Esophagus (tissue), 2 donors: ENCODE data around the gene GALNT9. TPM values are rescaled to one million over a fixed set of nuclear protein-coding genes. Genes with fewer than 3 reads are reported as not detected.
"Not testable (repeated sequence)": the region's sequence is repeated elsewhere in the genome, so short reads cannot be mapped to it uniquely, and the experiment has no call there.

ENCODE experiments used
- H3K27ac ChIP-seq, 2 donors: one replicate each; pipeline ENCODE4 v1.5.1; 2013; ENCODE audit warnings: low read depth in 2 of 2, mild to moderate bottlenecking in 2 of 2, inconsistent platforms in 1 of 2, low read length in 1 of 2, moderate library complexity in 1 of 2
- H3K27me3 ChIP-seq, 2 donors: one replicate each; pipeline ENCODE4 v1.6.1; 2013; ENCODE audit warnings: low read length in 2 of 2, control low read depth in 1 of 2, mild to moderate bottlenecking in 1 of 2; ENCODE audit not compliant: insufficient read depth in 2 of 2, control insufficient read depth in 1 of 2
- H3K36me3 ChIP-seq, 2 donors: one replicate each; pipeline ENCODE4 v1.6.1; 2013; ENCODE audit warnings: low read length in 1 of 2; ENCODE audit not compliant: control insufficient read depth in 2 of 2, insufficient read depth in 2 of 2
- H3K4me1 ChIP-seq, 2 donors: one replicate each; pipeline ENCODE4 v1.6.1; 2013; ENCODE audit warnings: low read length in 1 of 2; ENCODE audit not compliant: control insufficient read depth in 2 of 2, insufficient read depth in 2 of 2
- H3K4me3 ChIP-seq, 2 donors: one replicate each; pipeline ENCODE4 v1.5.1; 2013; ENCODE audit warnings: low read length in 2 of 2, mild to moderate bottlenecking in 2 of 2, low read depth in 1 of 2, moderate library complexity in 1 of 2
- H3K9me3 ChIP-seq, 2 donors: one replicate each; pipeline ENCODE4 v1.6.1; 2013; ENCODE audit warnings: mild to moderate bottlenecking in 2 of 2, low read depth in 1 of 2, low read length in 1 of 2, moderate library complexity in 1 of 2; ENCODE audit not compliant: control insufficient read depth in 2 of 2, insufficient read depth in 1 of 2
- WGBS, 2 donors: extraction: QIAGEN DNeasy Blood & Tissue Kit; methylation state at CpG; one replicate each; pipeline ENCODE4 v1.1.7; 2013; 5-methylcytosine and 5-hydroxymethylcytosine counted together
- polyA plus RNA-seq, 2 donors: library from polyadenylated mRNA; stranded (reverse); fragments of 200-250 nt; gene quantifications; one replicate each; pipeline ENCODE4 v1.2.3, GENCODE V29; 2013
- donor health status: healthy with polysubstance abuse.
- donor health status: Bipolar disorder and iron deficiency.

The GALNT9 gene
- polyA plus RNA-seq, 2 donors = not detected

DNA sequence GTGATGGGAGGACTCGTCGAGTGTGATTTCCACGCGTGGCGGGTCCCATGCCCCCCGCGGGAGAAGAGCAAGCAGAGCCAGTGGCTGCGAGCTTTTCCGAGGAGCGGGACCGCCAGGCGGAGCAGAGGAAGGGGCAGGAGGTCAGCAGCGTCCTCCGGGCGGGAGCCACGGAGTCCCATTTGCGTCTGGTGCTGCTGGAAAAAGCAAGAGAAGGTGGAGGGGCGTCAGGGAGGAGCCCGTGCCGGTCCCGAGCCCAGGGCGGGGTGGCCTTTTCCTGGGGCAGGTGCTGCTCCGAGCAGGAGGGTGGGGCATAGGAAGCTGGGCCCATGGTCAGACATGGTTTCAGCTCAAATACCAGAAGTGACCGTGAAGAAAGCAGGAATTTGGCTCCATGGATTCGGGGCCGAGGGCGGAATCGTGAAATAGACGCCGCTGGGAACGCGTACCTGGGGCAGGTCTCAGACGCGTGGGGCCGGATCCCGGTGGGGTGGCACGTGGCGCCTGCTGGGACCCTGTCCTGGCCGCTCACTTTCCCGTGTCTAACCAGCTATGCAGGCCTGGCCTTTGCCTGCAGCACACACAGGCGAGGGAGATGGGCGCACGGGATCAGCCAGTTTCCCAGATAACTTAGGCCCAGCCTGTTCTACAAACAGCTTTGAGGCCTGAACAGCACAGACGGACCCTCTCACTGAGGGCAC lies 60.0 kb downstream of the GALNT9 start:
- WGBS, 2 donors = 84 to 85% methylated on average over 44 of the region's 44 CpGs
- Histone ChIP-seq H3K27ac (no peak overlapping the region), H3K4me1 (peaks cover 0 to 5% of the 10 kb centered on the region in 2 donors), H3K9me3 (peaks cover 5% of the 10 kb centered on the region in 2 donors), H3K4me3 (no peak overlapping the region), H3K27me3 (no peaks in the 10 kb centered on the region), H3K36me3 (no peaks in the 10 kb centered on the region)

DNA sequence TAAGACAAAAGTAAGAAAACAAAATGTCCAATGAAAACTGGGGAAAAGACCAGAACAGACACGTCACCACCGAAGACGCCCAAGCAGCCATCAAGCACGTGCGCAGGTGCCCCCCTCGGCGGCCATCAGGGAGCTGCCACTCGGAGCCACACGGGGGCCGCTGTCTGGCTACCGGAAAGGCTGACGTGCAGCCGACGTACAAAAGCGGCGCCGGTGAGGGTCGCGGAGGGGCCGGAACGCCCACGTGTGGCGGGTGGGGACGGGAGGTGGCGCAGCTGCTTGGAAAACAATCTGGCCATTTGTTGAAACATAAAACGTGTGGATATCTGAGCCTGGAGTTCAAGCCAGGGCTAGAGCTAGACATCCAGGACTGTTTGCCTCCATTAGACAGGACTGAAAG lies 60.7 kb downstream of the GALNT9 start:
- no peak overlapping the region for H3K4me3 ChIP-seq
- H3K27me3 ChIP-seq = no peaks in the 10 kb centered on the region
- peaks cover 0 to 5% of the 10 kb centered on the region in 2 donors for H3K4me1 ChIP-seq
- H3K9me3 ChIP-seq = peaks cover 5% of the 10 kb centered on the region in 2 donors
- WGBS, 2 donors = 55 to 63% methylated on average over 26 of the region's 26 CpGs
- no peaks in the 10 kb centered on the region for H3K36me3 ChIP-seq
- H3K27ac ChIP-seq = no peak overlapping the region

DNA sequence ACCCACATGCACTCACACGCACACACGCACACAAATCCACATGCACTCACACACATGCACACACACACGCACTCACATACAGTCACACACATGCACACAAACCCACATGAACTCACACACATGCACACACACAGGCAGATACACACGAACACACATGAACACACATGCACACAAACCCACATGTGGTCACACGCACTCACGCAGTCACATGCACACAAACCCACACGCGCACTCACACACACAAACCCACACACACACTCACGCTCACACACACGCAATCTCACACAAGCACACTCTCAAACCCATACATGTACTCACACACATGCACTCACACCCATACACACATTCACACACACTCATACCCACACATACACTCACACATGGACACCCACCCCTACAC lies 61.5 kb downstream of the GALNT9 start:
- 89 to 97% methylated on average over 10 of the region's 10 CpGs for WGBS, 2 donors
- Histone ChIP-seq H3K27me3 (no peaks in the 10 kb centered on the region), H3K9me3 (peaks cover 5% of the 10 kb centered on the region in 2 donors), H3K4me3 (no peak overlapping the region), H3K36me3 (no peaks in the 10 kb centered on the region), H3K4me1 (peaks cover 0 to 5% of the 10 kb centered on the region in 2 donors), H3K27ac (no peak overlapping the region)

DNA sequence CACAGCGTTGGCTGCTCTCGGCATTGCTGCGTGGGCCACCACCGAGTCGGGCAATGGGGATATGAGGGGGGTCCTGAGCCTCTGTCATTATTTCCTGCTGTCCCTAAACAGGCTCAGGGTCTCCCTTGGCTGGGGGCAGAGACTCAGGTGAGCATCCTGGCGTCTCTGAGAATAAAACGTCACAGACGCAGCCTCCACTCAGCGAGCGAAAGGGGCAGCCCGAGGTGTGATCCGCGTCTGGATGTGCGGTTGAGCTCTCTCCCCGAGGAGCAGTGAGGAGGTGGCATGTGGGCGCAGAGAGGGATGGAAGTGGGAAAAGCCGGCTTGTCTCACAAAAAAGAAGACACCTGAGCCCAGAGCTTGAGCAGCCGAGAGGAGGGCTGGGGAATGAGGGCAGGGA lies 62.6 kb downstream of the GALNT9 start:
- Histone ChIP-seq H3K27me3 (no peaks in the 10 kb centered on the region), H3K9me3 (peaks cover 5% of the 10 kb centered on the region in 2 donors), H3K27ac (no peak overlapping the region), H3K36me3 (no peaks in the 10 kb centered on the region), H3K4me3 (no peak overlapping the region), H3K4me1 (peaks cover 0 to 5% of the 10 kb centered on the region in 2 donors)
- WGBS, 2 donors = 89 to 91% methylated on average over 18 of the region's 18 CpGs

DNA sequence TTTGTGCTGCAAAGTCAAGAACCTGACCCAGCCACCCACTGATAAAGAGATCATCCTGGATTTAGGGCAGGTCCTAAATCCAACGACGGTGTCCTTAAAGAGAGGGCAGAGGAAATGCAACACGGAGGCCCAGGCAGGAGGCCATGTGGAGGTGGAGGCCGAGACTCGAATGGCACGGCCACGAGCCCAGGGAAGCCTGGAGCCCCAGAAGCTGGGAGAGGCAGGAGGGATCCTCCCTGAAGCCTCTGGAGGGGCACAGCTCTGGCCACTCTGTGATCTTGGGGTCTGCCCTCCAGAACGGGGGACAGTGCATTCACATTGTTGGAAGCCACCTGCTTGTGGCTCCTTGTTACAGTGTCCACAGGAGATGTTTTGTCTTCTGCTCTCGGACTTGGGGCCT lies 63.0 kb downstream of the GALNT9 start:
- peaks cover 0 to 3% of the 10 kb centered on the region in 2 donors for H3K4me1 ChIP-seq
- 90% methylated on average over 9 of the region's 9 CpGs for WGBS, 2 donors
- H3K36me3 ChIP-seq = no peaks in the 10 kb centered on the region
- H3K9me3 ChIP-seq = peaks cover 5% of the 10 kb centered on the region in 2 donors
- no peaks in the 10 kb centered on the region for H3K27me3 ChIP-seq
- no peak overlapping the region for H3K27ac ChIP-seq
- no peak overlapping the region for H3K4me3 ChIP-seq

DNA sequence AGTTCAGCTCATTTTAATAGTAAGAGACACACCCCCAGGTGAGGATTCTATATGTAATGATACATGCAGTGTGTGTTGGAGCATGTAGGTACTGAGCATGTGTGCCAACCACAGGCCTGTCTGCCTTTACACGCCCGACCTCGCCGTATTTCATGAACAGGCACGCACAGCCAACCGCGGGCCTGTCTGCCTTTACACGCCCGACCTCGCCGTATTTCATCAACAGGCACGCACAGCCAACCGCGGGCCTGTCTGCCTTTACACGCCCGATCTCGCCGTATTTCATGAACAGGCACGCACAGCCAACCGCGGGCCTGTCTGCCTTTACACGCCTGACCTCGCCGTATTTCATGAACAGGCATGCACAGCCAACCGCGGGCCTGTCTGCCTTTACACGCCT lies 63.6 kb downstream of the GALNT9 start:
- WGBS, 2 donors = 85 to 91% methylated on average over 27 of the region's 27 CpGs
- not testable (repeated sequence) for H3K36me3 ChIP-seq, H3K27me3 ChIP-seq

DNA sequence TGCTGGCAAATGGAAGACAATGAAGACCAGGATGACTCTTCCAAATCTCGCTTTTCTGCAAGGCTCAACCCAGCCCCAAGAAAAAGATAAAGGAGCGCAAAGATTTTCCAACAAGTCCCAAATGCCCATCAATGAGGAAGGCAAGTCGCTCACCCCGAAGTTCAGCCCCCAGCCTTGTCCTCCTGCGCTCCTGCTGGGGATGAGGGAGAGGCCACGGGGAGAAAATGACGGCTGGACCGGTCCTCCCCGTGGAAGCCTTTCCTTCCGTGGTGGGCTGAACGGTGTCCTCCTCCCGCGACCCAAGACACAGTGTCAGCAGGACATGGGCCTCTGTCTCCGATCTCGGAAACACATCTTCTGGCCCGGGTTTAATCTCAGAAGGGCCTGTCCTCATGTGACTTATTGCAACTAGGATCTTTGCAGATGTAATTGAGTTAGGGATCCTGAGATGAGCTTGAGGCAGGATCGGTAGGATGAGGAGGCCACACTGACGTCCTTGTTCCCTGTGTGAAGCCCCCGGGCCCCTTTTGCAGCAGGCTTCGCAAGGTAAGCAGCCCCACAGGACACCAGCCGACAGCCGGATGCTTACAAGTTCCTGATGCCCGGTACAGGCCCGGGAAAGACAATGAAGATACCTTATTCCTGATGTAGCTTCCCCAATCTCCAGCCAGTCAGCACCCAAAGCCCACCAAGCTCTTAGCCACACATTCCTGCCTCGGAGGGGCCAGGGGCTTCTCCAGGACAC lies 64.2 kb downstream of the GALNT9 start:
- Histone ChIP-seq H3K4me3 (no peak overlapping the region), H3K9me3 (peaks cover 5% of the 10 kb centered on the region in 2 donors), H3K27me3 (no peaks in the 10 kb centered on the region), H3K4me1 (peaks cover 0 to 3% of the 10 kb centered on the region in 2 donors), H3K27ac (no peak overlapping the region), H3K36me3 (no peaks in the 10 kb centered on the region)
- 88 to 92% methylated on average over 25 of the region's 25 CpGs for WGBS, 2 donors

More for the DNA sequence above, 63.6 kb downstream of the GALNT9 start:
- not testable (repeated sequence) for H3K9me3 ChIP-seq, H3K4me3 ChIP-seq, H3K4me1 ChIP-seq, H3K27ac ChIP-seq

DNA sequence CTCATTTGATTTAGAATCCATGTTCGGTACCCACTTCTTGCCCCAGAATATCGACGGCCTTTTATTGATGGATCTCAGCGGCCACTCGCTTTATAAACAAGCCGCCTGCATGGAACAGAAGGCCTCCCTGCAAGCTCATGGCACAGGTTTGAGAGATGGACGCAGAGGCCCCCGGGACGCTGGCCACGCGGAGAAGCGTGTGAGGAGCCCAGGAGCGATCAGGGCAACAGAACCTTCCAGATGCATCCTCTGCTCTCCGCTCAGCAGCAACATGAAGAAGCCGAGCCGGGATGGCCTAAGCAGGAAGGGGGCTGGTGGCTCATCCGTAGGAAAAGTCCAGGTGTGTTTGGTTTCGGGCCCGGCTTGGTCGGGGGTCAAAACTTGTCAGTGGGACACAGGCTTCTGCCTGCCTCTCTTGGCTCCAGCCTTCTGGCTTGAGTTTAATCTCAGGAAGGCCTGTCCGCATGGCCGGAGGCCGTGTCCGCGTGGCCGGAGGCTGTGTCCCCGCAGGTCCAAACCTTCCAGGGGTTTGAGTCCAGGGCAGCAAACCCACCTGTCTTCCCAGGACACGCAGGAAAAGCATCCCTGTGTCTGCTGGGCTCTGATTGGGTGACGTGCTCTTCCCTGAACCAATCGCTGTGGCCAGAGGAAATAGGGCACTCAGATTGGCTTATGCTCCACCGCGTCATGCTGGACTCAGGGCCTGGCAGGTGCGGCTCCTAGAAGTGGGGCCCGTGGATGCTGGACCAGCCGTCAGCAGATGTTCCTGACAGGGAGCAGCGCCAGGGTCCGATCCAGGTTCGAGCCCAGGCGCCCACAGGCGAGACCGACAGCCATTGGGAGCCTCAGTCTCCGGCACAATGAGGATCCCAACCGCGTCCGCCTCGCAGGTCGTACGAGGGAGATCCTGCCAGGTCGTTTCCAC lies 65.0 kb downstream of the GALNT9 start:
- 86 to 87% methylated on average over 49 of the region's 49 CpGs for WGBS, 2 donors
- Histone ChIP-seq H3K9me3 (peaks cover 5% of the 10 kb centered on the region in 2 donors), H3K4me1 (peaks cover 0 to 3% of the 10 kb centered on the region in 2 donors), H3K27me3 (no peaks in the 10 kb centered on the region), H3K27ac (no peak overlapping the region), H3K4me3 (no peak overlapping the region), H3K36me3 (no peaks in the 10 kb centered on the region)

DNA sequence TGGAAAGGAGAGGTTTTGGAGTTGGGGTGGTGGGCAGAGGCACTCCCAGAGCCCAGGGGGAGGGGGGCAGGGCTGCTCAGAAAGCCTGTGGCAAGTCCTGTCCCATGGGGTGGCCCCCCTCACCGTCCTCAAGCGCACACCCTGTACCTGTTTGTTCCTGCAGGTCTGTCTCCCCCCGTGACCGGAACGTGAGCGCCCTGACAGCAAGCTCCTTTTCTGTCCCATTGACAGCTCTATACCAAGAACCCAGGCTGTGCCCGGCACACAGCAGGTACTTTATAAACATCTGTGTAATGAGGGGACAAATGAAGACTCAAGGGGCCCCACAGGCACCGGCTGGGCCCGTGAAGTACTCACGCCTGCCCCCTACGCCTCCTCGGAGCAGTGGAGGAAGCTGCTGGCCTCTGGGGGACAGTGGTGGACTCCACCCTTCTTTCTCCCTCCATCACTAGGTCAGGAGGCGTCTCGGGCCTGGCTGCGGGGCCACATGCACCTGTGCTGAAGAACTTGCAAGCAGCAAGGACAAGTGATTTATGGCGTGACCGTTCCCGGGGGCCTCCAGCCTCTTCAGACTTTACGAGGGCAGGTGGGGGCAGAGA lies 65.8 kb downstream of the GALNT9 start:
- Histone ChIP-seq H3K27me3 (no peaks in the 10 kb centered on the region), H3K36me3 (no peaks in the 10 kb centered on the region)
- WGBS, 2 donors = 70% methylated on average over 19 of the region's 19 CpGs

More for the DNA sequence above, 65.8 kb downstream of the GALNT9 start:
- no peak overlapping the region for H3K4me3 ChIP-seq
- H3K4me1 ChIP-seq = peaks cover 0 to 3% of the 10 kb centered on the region in 2 donors
- no peak overlapping the region for H3K27ac ChIP-seq
- H3K9me3 ChIP-seq = peaks cover 5% of the 10 kb centered on the region in 2 donors
